ENCODE data around the gene HSF2BP. TPM values are rescaled to one million over a fixed set of nuclear protein-coding genes. Genes with fewer than 3 reads are reported as not detected.

Gene HSF2BP
- total RNA-seq, 1 experiment from 2014 or later = 1.5 TPM

DNA sequence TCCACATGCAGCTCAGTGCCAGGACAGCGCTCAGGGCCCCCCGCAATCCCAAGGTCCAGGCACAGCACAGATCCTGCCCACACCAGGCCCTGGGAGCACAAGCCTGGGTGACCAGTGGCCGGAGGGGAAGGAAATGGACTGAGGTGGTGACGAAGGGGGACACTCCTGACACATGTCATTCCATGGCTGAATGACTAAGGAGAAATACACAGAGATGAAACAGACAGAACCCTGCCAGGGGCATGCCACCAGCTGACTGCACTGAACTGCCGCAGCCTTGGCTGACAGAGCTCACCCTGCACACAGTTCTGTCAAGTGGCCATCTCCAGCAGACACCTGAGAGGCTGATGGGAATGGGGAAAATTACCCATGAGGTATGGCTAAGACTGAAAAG, 56.1 kb downstream of the HSF2BP start:
- no peak overlapping the region for H3K27ac Mint-ChIP-seq
- no peaks in the 10 kb centered on the region for H3K9me3 Mint-ChIP-seq

More for the DNA sequence above, 56.1 kb downstream of the HSF2BP start:
- no peak overlapping the region for H2BK12ac ChIP-seq (ENCODE audit: insufficient read length, low read depth, low read length)
- no peaks in the 10 kb centered on the region for H3K4me1 ChIP-seq (ENCODE audit: insufficient read depth, low read length)
- H3K9ac ChIP-seq (ENCODE audit: extremely low read depth, insufficient read length, low read length) = no peak overlapping the region
- no peak overlapping the region for H2BK20ac ChIP-seq (ENCODE audit: low read depth, low read length, poor library complexity, severe bottlenecking)
- TF ChIP-seq, protein P1, sequence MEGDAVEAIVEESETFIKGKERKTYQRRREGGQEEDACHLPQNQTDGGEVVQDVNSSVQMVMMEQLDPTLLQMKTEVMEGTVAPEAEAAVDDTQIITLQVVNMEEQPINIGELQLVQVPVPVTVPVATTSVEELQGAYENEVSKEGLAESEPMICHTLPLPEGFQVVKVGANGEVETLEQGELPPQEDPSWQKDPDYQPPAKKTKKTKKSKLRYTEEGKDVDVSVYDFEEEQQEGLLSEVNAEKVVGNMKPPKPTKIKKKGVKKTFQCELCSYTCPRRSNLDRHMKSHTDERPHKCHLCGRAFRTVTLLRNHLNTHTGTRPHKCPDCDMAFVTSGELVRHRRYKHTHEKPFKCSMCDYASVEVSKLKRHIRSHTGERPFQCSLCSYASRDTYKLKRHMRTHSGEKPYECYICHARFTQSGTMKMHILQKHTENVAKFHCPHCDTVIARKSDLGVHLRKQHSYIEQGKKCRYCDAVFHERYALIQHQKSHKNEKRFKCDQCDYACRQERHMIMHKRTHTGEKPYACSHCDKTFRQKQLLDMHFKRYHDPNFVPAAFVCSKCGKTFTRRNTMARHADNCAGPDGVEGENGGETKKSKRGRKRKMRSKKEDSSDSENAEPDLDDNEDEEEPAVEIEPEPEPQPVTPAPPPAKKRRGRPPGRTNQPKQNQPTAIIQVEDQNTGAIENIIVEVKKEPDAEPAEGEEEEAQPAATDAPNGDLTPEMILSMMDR (conservative IDR thresholded peaks at IDR 0.05) = no peak
- no peak overlapping the region for H2BK15ac ChIP-seq (ENCODE audit: low read depth, low read length)
- H3K27me3 ChIP-seq (ENCODE audit: insufficient read depth, low read length) = no peaks in the 10 kb centered on the region
- H4K8ac ChIP-seq (replicated peaks; ENCODE audit: insufficient read length, low read depth, low read length) = no peak overlapping the region
- no peaks in the 10 kb centered on the region for H3K79me2 ChIP-seq (ENCODE audit: insufficient read depth, low read length)
- no peak for DNase-seq
- H3K79me1 ChIP-seq (ENCODE audit: insufficient read depth, low read depth, low read length, poor library complexity, severe bottlenecking) = no peaks in the 10 kb centered on the region
- H2AK5ac ChIP-seq (ENCODE audit: insufficient read length, low read length) = no peak overlapping the region
- H3K56ac ChIP-seq (ENCODE audit: insufficient read length, low read depth, low read length) = no peak overlapping the region
- no peak overlapping the region for H2BK120ac ChIP-seq (ENCODE audit: low read depth, low read length, poor library complexity, severe bottlenecking)
- H3K23me2 ChIP-seq (ENCODE audit: insufficient read length, low read depth, low read length, poor library complexity, severe bottlenecking) = no peaks in the 10 kb centered on the region
- no peaks in the 10 kb centered on the region for H3K36me3 Mint-ChIP-seq (ENCODE audit: insufficient read depth in 1 of 3, low read depth in 3 of 3)
- H3K23ac ChIP-seq (ENCODE audit: insufficient read length, low read depth, low read length) = no peak overlapping the region
- WGBS (ENCODE audit: extremely low coverage, insufficient read length, low lambda C conversion rate) = no CpG with 5 or more reads among the region's 5 CpGs
- H3T11ph ChIP-seq (ENCODE audit: low read length) = no peak overlapping the region
- H3K4me1 Mint-ChIP-seq = no peaks in the 10 kb centered on the region
- H2AFZ ChIP-seq (ENCODE audit: low read length) = no peak overlapping the region
- H3K9me3 ChIP-seq (ENCODE audit: control insufficient read depth, low read depth, low read length) = no peaks in the 10 kb centered on the region
- no peak overlapping the region for H3K4me2 ChIP-seq (ENCODE audit: insufficient read depth, insufficient read length, low read length)
- no peak overlapping the region for H3K4ac ChIP-seq (ENCODE audit: low read depth, low read length)
- no peak overlapping the region for H3K27ac ChIP-seq (ENCODE audit: insufficient read length, low read depth, low read length)
- no peak overlapping the region for H4K5ac ChIP-seq (ENCODE audit: insufficient read length, low read depth, low read length)
- H4K20me1 ChIP-seq (ENCODE audit: control insufficient read depth, insufficient read depth, insufficient read length) = no peaks in the 10 kb centered on the region
- H2BK5ac ChIP-seq (ENCODE audit: insufficient read length, low read length) = no peak overlapping the region
- H3K14ac ChIP-seq (ENCODE audit: insufficient read depth, low read length) = no peak overlapping the region
- H3K27me3 Mint-ChIP-seq (ENCODE audit: low read depth) = no peaks in the 10 kb centered on the region
- no peak overlapping the region for H4K91ac ChIP-seq (ENCODE audit: insufficient read length, low read depth, low read length)
- no peak overlapping the region for H3K18ac ChIP-seq (ENCODE audit: insufficient read length, low read depth, low read length)
- H3K4me3 Mint-ChIP-seq = no peak overlapping the region
